Duodenal mucosa (tissue), 2 donors: ENCODE data around the gene NBAS.

ENCODE experiments used
- H3K27ac ChIP-seq: one replicate; pipeline ENCODE4 v1.7.0; 2013; ENCODE audit warnings: low read depth, low read length
- H3K27me3 ChIP-seq, 2 donors: one replicate each; pipeline ENCODE4 v1.7.0; 2013; ENCODE audit warnings: low read length in 2 of 2, control low read depth in 1 of 2; ENCODE audit not compliant: insufficient read depth in 2 of 2, control insufficient read depth in 1 of 2
- H3K36me3 ChIP-seq, 2 donors: one replicate each; pipeline ENCODE4 v1.7.0; 2013; ENCODE audit warnings: low read length in 2 of 2, control low read depth in 1 of 2; ENCODE audit not compliant: insufficient read depth in 2 of 2, control insufficient read depth in 1 of 2
- H3K4me1 ChIP-seq, 2 donors: one replicate each; pipeline ENCODE4 v1.7.0; 2013; ENCODE audit warnings: low read length in 2 of 2, control low read depth in 1 of 2; ENCODE audit not compliant: insufficient read depth in 2 of 2, control insufficient read depth in 1 of 2
- H3K4me3 ChIP-seq, 2 donors: one replicate each; pipeline ENCODE4 v1.7.0; 2013; ENCODE audit warnings: low read length in 2 of 2, low read depth in 1 of 2
- H3K9ac ChIP-seq, 2 donors: one replicate each; pipeline ENCODE4 v1.7.0; 2013; ENCODE audit warnings: low read length in 2 of 2, low read depth in 1 of 2
- H3K9me3 ChIP-seq, 2 donors: one replicate each; pipeline ENCODE4 v1.7.0; 2013; ENCODE audit warnings: low read length in 2 of 2, control low read depth in 1 of 2; ENCODE audit not compliant: control insufficient read depth in 1 of 2

The NBAS gene

GRCh38 chr2:15591692-15592463 lies 30.7 kb upstream of the NBAS start, which contains the start of gene DDX1:
DDX1 (plus strand) TSS chr2:15591868; CDS start chr2:15591934, 66 bp downstream.
- Histone ChIP-seq H3K4me3 (peak within 1 kb of the TSS; percentile 89 to 96), H3K36me3 (peaks cover 9 to 21% of the 10 kb centered on the region in 2 donors), H3K4me1 (peaks cover 0 to 20% of the 10 kb centered on the region in 2 donors), H3K27ac (peak within 1 kb of the TSS; percentile 85), H3K9me3 (no peaks in the 10 kb centered on the region), H3K27me3 (no peaks in the 10 kb centered on the region), H3K9ac (peak within 1 kb of the TSS; percentile 86 to 92)

GRCh38 chr2:15591373-15591691 lies 30.2 kb upstream of the NBAS start:
- no peaks in the 10 kb centered on the region for H3K27me3 ChIP-seq
- no peak overlapping the region for H3K27ac ChIP-seq
- H3K4me1 ChIP-seq = peaks cover 0 to 20% of the 10 kb centered on the region in 2 donors
- peak overlapping the region; percentile 38 to 86 for H3K9ac ChIP-seq
- H3K9me3 ChIP-seq = no peaks in the 10 kb centered on the region
- H3K4me3 ChIP-seq = peak overlapping the region; percentile 89 to 96
- peaks cover 9 to 15% of the 10 kb centered on the region in 2 donors for H3K36me3 ChIP-seq

- no peaks in the 10 kb centered on the region for H3K9me3 ChIP-seq
- H3K36me3 ChIP-seq = no peaks in the 10 kb centered on the region
- H3K27ac ChIP-seq = no peak overlapping the region
- H3K4me3 ChIP-seq = no peak overlapping the region
- peaks cover 0 to 16% of the 10 kb centered on the region in 2 donors for H3K4me1 ChIP-seq
- no peak overlapping the region for H3K9ac ChIP-seq
- H3K27me3 ChIP-seq = no peaks in the 10 kb centered on the region
Measured at GRCh38 chr2:15588329-15588919, 27.3 kb upstream of the NBAS start.

- H3K27me3 ChIP-seq = no peaks in the 10 kb centered on the region
- no peaks in the 10 kb centered on the region for H3K36me3 ChIP-seq
- H3K4me1 ChIP-seq = no peaks in the 10 kb centered on the region
- no peaks in the 10 kb centered on the region for H3K9me3 ChIP-seq
- H3K4me3 ChIP-seq = no peak overlapping the region
- H3K27ac ChIP-seq = no peak overlapping the region
- no peak overlapping the region for H3K9ac ChIP-seq
Measured at GRCh38 chr2:15584767-15585469, 23.8 kb upstream of the NBAS start.

- Histone ChIP-seq H3K36me3 (no peaks in the 10 kb centered on the region), H3K4me3 (no peak overlapping the region), H3K27ac (no peak overlapping the region), H3K9me3 (no peaks in the 10 kb centered on the region), H3K27me3 (no peaks in the 10 kb centered on the region), H3K4me1 (no peaks in the 10 kb centered on the region), H3K9ac (no peak overlapping the region)
Measured at GRCh38 chr2:15584316-15584715, 23.2 kb upstream of the NBAS start.

- H3K36me3 ChIP-seq = no peaks in the 10 kb centered on the region
Measured at GRCh38 chr2:15583826-15584225, 22.7 kb upstream of the NBAS start.

GRCh38 chr2:15582710-15583357 lies 21.7 kb upstream of the NBAS start:
- Histone ChIP-seq H3K4me3 (no peak overlapping the region), H3K9ac (no peak overlapping the region), H3K27me3 (no peaks in the 10 kb centered on the region), H3K27ac (no peak overlapping the region), H3K36me3 (no peaks in the 10 kb centered on the region), H3K4me1 (no peaks in the 10 kb centered on the region), H3K9me3 (no peaks in the 10 kb centered on the region)

More at GRCh38 chr2:15583826-15584225, 22.7 kb upstream of the NBAS start:
- Histone ChIP-seq H3K4me3 (no peak overlapping the region), H3K9me3 (no peaks in the 10 kb centered on the region), H3K27me3 (no peaks in the 10 kb centered on the region), H3K9ac (no peak overlapping the region), H3K4me1 (no peaks in the 10 kb centered on the region), H3K27ac (no peak overlapping the region)

GRCh38 chr2:15580451-15580850 lies 19.3 kb upstream of the NBAS start:
- Histone ChIP-seq H3K27ac (no peak overlapping the region), H3K4me3 (no peak overlapping the region), H3K9ac (no peak overlapping the region), H3K27me3 (no peaks in the 10 kb centered on the region), H3K4me1 (no peaks in the 10 kb centered on the region), H3K36me3 (no peaks in the 10 kb centered on the region), H3K9me3 (no peaks in the 10 kb centered on the region)

GRCh38 chr2:15579641-15580040 lies 18.5 kb upstream of the NBAS start:
- no peak overlapping the region for H3K27ac ChIP-seq
- no peaks in the 10 kb centered on the region for H3K4me1 ChIP-seq
- H3K27me3 ChIP-seq = no peaks in the 10 kb centered on the region
- H3K4me3 ChIP-seq = no peak overlapping the region
- no peaks in the 10 kb centered on the region for H3K9me3 ChIP-seq
- no peak overlapping the region for H3K9ac ChIP-seq
- H3K36me3 ChIP-seq = no peaks in the 10 kb centered on the region
